LNCAP (cell line): Measurements from ENCODE around the gene KCNMB4.

Experiments
- TF ChIP-seq, protein P1 (sequence below): fragments of 450-650 bp; IDR thresholded peaks from 2 replicates; pipeline ENCODE4 v1.5.1; 2017; ENCODE audit warnings: mild to moderate bottlenecking

Gene KCNMB4

DNA sequence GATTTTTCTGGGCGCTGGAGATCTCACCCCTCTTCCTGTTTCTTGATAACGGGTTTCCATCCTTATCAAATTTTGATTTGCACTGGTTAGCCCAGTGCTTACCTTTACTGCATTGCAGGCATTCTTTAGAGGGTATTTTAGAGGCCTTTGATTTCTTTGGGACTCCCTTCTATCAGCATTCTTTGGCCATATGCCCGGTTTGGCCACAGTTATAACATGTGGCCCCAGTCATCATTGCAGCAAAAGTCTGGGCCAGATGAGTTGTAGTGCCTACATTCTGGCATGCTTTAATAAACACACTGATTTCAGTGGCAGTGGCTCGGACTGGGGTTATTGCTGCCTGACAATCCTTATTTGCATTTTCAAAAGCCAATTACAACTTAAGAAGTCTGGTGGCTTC lies 82.3 kb downstream of the KCNMB4 start:
- TF ChIP-seq, protein P1, sequence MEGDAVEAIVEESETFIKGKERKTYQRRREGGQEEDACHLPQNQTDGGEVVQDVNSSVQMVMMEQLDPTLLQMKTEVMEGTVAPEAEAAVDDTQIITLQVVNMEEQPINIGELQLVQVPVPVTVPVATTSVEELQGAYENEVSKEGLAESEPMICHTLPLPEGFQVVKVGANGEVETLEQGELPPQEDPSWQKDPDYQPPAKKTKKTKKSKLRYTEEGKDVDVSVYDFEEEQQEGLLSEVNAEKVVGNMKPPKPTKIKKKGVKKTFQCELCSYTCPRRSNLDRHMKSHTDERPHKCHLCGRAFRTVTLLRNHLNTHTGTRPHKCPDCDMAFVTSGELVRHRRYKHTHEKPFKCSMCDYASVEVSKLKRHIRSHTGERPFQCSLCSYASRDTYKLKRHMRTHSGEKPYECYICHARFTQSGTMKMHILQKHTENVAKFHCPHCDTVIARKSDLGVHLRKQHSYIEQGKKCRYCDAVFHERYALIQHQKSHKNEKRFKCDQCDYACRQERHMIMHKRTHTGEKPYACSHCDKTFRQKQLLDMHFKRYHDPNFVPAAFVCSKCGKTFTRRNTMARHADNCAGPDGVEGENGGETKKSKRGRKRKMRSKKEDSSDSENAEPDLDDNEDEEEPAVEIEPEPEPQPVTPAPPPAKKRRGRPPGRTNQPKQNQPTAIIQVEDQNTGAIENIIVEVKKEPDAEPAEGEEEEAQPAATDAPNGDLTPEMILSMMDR, result no peak

- TF ChIP-seq, protein P1, result no peak
These were observed 83.1 kb downstream of the KCNMB4 start for GRCh38 chr12:70449074-70449752.

GRCh38 chr12:70449753-70450341 lies 83.8 kb downstream of the KCNMB4 start:
- TF ChIP-seq, protein P1, result no peak

GRCh38 chr12:70451528-70451927 lies 85.4 kb downstream of the KCNMB4 start:
- TF ChIP-seq, protein P1, result no peak

DNA sequence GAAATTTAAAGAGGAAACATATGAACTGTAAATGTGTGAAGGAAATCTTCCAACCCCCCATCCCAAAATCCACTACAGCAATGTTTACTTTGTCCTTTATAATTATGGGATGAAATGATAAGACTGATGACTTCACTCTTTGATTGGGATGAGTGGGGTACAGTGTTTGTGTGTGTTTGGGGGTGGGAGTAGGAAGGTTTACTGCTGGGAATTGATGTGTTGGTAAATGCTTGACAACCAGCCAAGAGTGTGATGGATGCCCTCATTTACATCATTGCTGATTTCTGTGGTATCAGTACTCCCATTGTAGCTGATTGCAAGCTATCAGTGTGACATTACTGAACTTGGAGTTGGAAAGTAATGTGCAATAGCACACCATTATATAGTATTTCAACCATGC lies 90.9 kb downstream of the KCNMB4 start:
- TF ChIP-seq, protein P1, result no peak

- TF ChIP-seq, protein P1, result no peak
These were observed 93.7 kb downstream of the KCNMB4 start for GRCh38 chr12:70459786-70460185.

GRCh38 chr12:70463997-70464396 lies 97.9 kb downstream of the KCNMB4 start:
- TF ChIP-seq, protein P1, result no peak
